Adrenal gland (tissue), 5 donors: ENCODE measurements around the gene HRNR.

Experiments
- CTCF ChIP-seq, 6 experiments: fragments of 450-650 bp in 4 of 6; fragments of 200-600 bp in 2 of 6; sonication (generic) in 1 of 6; IDR thresholded peaks; 1 replicate in 5 of 6; 2 replicates in 1 of 6; pipeline versions ENCODE4 v1.5.1 to v1.8.0; 2016 to 2021; ENCODE audit warnings: antibody characterized with exemption in 6 of 6, mild to moderate bottlenecking in 2 of 6, moderate library complexity in 1 of 6
- POLR2A ChIP-seq, 2 donors: fragments of 450-650 bp; IDR thresholded peaks; one replicate each; pipeline ENCODE4 v1.6.1; 2017; ENCODE audit warnings: antibody characterized with exemption in 2 of 2, mild to moderate bottlenecking in 2 of 2, moderate library complexity in 1 of 2
- donor health status: DM: no; HTN: no; CAD: no.

GRCh38 chr1:152220166-152221163, 3.5 kb downstream of the HRNR start:
- TF ChIP-seq CTCF (IDR thresholded peaks at IDR 0.05) (no peak), POLR2A (IDR thresholded peaks at IDR 0.05) (no peak)
